GM12878 (cell line): ENCODE data around the gene PALMD. TPM values are rescaled to one million over a fixed set of nuclear protein-coding genes. Genes with fewer than 3 reads are reported as not detected.

Experiments used
- ATAC-seq: fragments of 200-7000 bp; cut with Tn5 transposase; 3 replicates; pipeline ENCODE4 v1.9.1; 2020; ENCODE audit warnings: mild to moderate bottlenecking, moderate library complexity
- BruUV-seq: library from RNA; stranded (reverse); fragments of 400-500 nt; replicated peaks from 2 replicates; lab custom pipeline; 2021; lab: Mats Ljungman, UMichigan
- CTCF ChIA-PET: fragments of 300-600 bp; sonication (Branson Sonifier 250); formaldehyde crosslinking; extraction: SDS; loops from one replicate; lab custom pipeline; 2021; ENCODE audit warnings: inconsistent platforms; lab: Yijun Ruan, JAX
- POLR2A ChIA-PET: fragments of 350-600 bp; formaldehyde crosslinking; extraction: SDS; loops from one replicate; lab custom pipeline; 2021; ENCODE audit warnings: inconsistent platforms; lab: Charles Lee
- RAD21 ChIA-PET: fragments of 300-600 bp; sonication (Branson Sonifier 250); formaldehyde crosslinking; loops from one replicate; lab custom pipeline; 2023; ENCODE audit warnings: antibody characterized with exemption; ENCODE audit not compliant: unreplicated experiment; lab: Charles Lee
- SMC1A ChIA-PET: fragments of 300-600 bp; sonication (Branson Sonifier 250); formaldehyde crosslinking; loops from one replicate; lab custom pipeline; 2023; ENCODE audit not compliant: unreplicated experiment, uncharacterized antibody; lab: Charles Lee
- DNase-seq: peaks from one replicate; pipeline ENCODE4 v3.0.0-alpha.2; 2011; ENCODE audit warnings: low read depth, low spot score
- FAIRE-seq: peaks from 3 replicates; lab custom pipeline; 2011; peaks lifted over from hg19 to GRCh38; lab: Jason Lieb, UNC
- H2AFZ ChIP-seq: 2 replicates; pipeline ENCODE4 v1.6.0; 2011; ENCODE audit warnings: low read depth, low read length, control low read depth; ENCODE audit not compliant: control insufficient read depth
- H3K27ac ChIP-seq: 2 replicates; pipeline ENCODE4 v1.5.1; 2011; ENCODE audit warnings: control low read depth; ENCODE audit not compliant: control insufficient read depth, insufficient read depth
- H3K27me3 ChIP-seq, 2 experiments: replicated peaks in 1 of 2; 2 replicates each; pipeline versions ENCODE4 v1.6.0 to v1.6.1; 2011; ENCODE audit warnings: low read length in 1 of 2; ENCODE audit not compliant: control insufficient read depth in 2 of 2, insufficient read depth in 2 of 2
- H3K36me3 ChIP-seq, 2 experiments: 2 replicates each; pipeline ENCODE4 v1.5.1; 2011; ENCODE audit warnings: low read length in 1 of 2; ENCODE audit not compliant: control insufficient read depth in 2 of 2, insufficient read depth in 2 of 2
- H3K4me1 ChIP-seq: 2 replicates; pipeline ENCODE4 v1.6.1; 2011; ENCODE audit warnings: mild to moderate bottlenecking, low read length, moderate library complexity, mixed read lengths; ENCODE audit not compliant: control insufficient read depth, insufficient read depth
- H3K4me2 ChIP-seq: 2 replicates; pipeline ENCODE4 v1.6.0; 2011; ENCODE audit warnings: control low read depth; ENCODE audit not compliant: control insufficient read depth, insufficient read depth
- H3K4me3 ChIP-seq: fragments of 200-600 bp; sonication (generic); 2 replicates; pipeline ENCODE4 v1.5.1; 2016
- H3K79me2 ChIP-seq: 2 replicates; pipeline ENCODE4 v1.6.0; 2011; ENCODE audit warnings: low read length; ENCODE audit not compliant: control insufficient read depth, insufficient read depth
- H3K9ac ChIP-seq: 2 replicates; pipeline ENCODE4 v1.8.0; 2011; ENCODE audit warnings: low read length, control low read depth, mixed read lengths; ENCODE audit not compliant: control insufficient read depth, insufficient read depth
- H3K9me3 ChIP-seq: replicated peaks from 3 replicates; pipeline ENCODE4 v1.5.1; 2011; ENCODE audit warnings: mild to moderate bottlenecking, low read length; ENCODE audit not compliant: control insufficient read depth, insufficient read depth
- H4K20me1 ChIP-seq: 2 replicates; pipeline ENCODE4 v1.6.0; 2011; ENCODE audit not compliant: control insufficient read depth, insufficient read depth
- ATF7 ChIP-seq: fragments of 450-650 bp; IDR thresholded peaks from 2 replicates; pipeline ENCODE4 v1.6.1; 2016; ENCODE audit warnings: low read depth, mild to moderate bottlenecking
- CBFB ChIP-seq: IDR thresholded peaks from 2 replicates; pipeline ENCODE4 v1.6.1; 2016; ENCODE audit warnings: antibody characterized with exemption, low read depth
- EGR1 ChIP-seq, 2 experiments: IDR thresholded peaks; 1 replicate in 1 of 2; 2 replicates in 1 of 2; pipeline ENCODE4 v1.6.1; 2011 to 2012; ENCODE audit warnings: low read depth in 2 of 2, low read length in 2 of 2, borderline replicate concordance in 1 of 2, mild to moderate bottlenecking in 1 of 2, moderate library complexity in 1 of 2
- GABPA ChIP-seq: IDR thresholded peaks from 2 replicates; pipeline ENCODE4 v1.6.1; 2014; ENCODE audit warnings: antibody characterized with exemption, low read depth, mild to moderate bottlenecking, inconsistent platforms
- IKZF1 ChIP-seq: fragments of 450-650 bp; conservative IDR thresholded peaks from 2 replicates; pipeline ENCODE4 v1.6.1; 2017; ENCODE audit warnings: antibody characterized with exemption, mild to moderate bottlenecking
- JUNB ChIP-seq: IDR thresholded peaks from 2 replicates; pipeline ENCODE4 v1.6.1; 2016; ENCODE audit warnings: antibody characterized with exemption, mild to moderate bottlenecking
- NFYA ChIP-seq: IDR thresholded peaks from 2 replicates; pipeline ENCODE4 v1.6.1; 2011; ENCODE audit warnings: low read depth, mild to moderate bottlenecking, low read length, improper control_type of control experiment, borderline replicate concordance
- NRF1 ChIP-seq: conservative IDR thresholded peaks from 2 replicates; pipeline ENCODE4 v1.6.1; 2011; ENCODE audit warnings: mild to moderate bottlenecking, low read depth, low read length, improper control_type of control experiment
- PML ChIP-seq: IDR thresholded peaks from 2 replicates; pipeline ENCODE4 v1.6.1; 2012; ENCODE audit warnings: low read length, inconsistent platforms
- SMARCA5 ChIP-seq: fragments of 450-650 bp; IDR thresholded peaks from 2 replicates; pipeline ENCODE4 v1.6.1; 2017; ENCODE audit warnings: mild to moderate bottlenecking
- YY1 ChIP-seq: IDR thresholded peaks from 2 replicates; pipeline ENCODE4 v1.6.1; 2011; ENCODE audit warnings: low read depth, mild to moderate bottlenecking, low read length
- ZZZ3 ChIP-seq: IDR thresholded peaks from 2 replicates; pipeline ENCODE4 v1.6.1; 2011; ENCODE audit warnings: low read depth; ENCODE audit not compliant: control insufficient read depth, insufficient read length
- WGBS: methylation state at CpG from one replicate; pipeline ENCODE4 v1.1.6; 2016; ENCODE audit warnings: low lambda C conversion rate; ENCODE audit not compliant: insufficient replicate concordance, insufficient coverage; ENCODE audit errors: missing lambda C conversion rate; 5-methylcytosine and 5-hydroxymethylcytosine counted together
- in situ Hi-C: fragments of 300-500 bp; cut with MboI; formaldehyde crosslinking; loops from 9 replicates; pipeline ENCODE4 v1.14.3; 2018; ENCODE audit warnings: mixed read lengths
- intact Hi-C: fragments of 100-400 bp; cut with micrococcal nuclease; formaldehyde crosslinking; loops from one replicate; pipeline ENCODE4 v1.14.2; 2022; ENCODE audit not compliant: unreplicated experiment
- polyA plus RNA-seq, 11 experiments: library from polyadenylated mRNA; depleted of rRNA in 4 of 11; unstranded in 6 of 11; stranded (reverse) in 5 of 11; fragments of >200 nt; fragmentation: Nextera tagmentation in 4 of 11; fragmentation: Illumina TruSeq in 1 of 11; extraction: Ambion mirVana in 4 of 11; extraction: Trizol in 1 of 11; gene quantifications; 1 replicate in 1 of 11; 2 replicates in 10 of 11; pipeline versions ENCODE4 v1.2.1 to v1.2.3, GENCODE V29; 2011 to 2016; ENCODE audit warnings: inconsistent platforms in 2 of 11, missing spikeins in 2 of 11, low read depth in 1 of 11
- total RNA-seq, 4 experiments: library from RNA; depleted of rRNA in 3 of 4; stranded (reverse); fragments of >200 nt in 3 of 4; fragmentation: Illumina TruSeq in 1 of 4; extraction: Trizol in 1 of 4; gene quantifications; 2 replicates each; pipeline versions ENCODE4 v1.2.1 to v1.2.3, GENCODE V29; 2013 to 2021
- TF ChIP-seq, protein P1 (sequence below): IDR thresholded peaks from 2 replicates; pipeline ENCODE4 v1.6.1; 2012; ENCODE audit warnings: mild to moderate bottlenecking, low read depth, low read length
- TF ChIP-seq, protein P2 (sequence below): IDR thresholded peaks from 2 replicates; pipeline ENCODE4 v1.6.1; 2012; ENCODE audit warnings: low read depth, low read length, improper control_type of control experiment

Gene PALMD
- total and polyA plus RNA-seq, 10 of the 15 experiments (the other 5 are each of a cell fraction or from before 2014, with no cell fraction given): under 0.01 to 0.09 (median 0.04) TPM; not detected in 4

DNA sequence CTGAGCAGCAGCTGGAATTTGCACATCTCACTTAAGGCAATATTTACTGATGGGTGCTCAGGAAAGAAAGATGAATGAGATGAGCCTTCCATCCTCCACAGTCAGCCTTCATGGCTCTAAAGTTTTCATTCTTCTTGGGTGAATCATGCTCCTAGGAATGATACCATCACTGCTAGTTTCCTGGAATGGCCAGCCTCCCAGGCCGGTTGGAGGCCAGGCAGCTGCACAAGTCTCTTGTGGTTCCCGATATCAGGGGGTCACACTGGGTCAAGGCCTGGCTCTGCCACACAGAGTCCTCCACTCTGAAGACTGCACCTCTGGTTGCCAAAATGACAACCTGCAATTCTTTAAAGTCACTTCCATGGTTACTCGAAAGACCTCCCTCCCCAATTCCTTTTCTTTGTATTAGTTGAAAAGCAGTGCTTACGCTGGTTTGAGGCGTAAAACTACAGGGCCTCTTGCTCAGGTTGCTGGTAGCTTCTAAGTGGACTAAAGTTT, 46.2 kb upstream of the PALMD start (continued):
- TF ChIP-seq YY1: no peak
- no peak for TF ChIP-seq EGR1 (IDR thresholded peaks at IDR 0.05; ENCODE audit: borderline replicate concordance in 1 of 2, low read depth in 2 of 2, low read length in 2 of 2)
- no peak for TF ChIP-seq JUNB
- no peak for TF ChIP-seq NRF1
- TF ChIP-seq, protein P1, sequence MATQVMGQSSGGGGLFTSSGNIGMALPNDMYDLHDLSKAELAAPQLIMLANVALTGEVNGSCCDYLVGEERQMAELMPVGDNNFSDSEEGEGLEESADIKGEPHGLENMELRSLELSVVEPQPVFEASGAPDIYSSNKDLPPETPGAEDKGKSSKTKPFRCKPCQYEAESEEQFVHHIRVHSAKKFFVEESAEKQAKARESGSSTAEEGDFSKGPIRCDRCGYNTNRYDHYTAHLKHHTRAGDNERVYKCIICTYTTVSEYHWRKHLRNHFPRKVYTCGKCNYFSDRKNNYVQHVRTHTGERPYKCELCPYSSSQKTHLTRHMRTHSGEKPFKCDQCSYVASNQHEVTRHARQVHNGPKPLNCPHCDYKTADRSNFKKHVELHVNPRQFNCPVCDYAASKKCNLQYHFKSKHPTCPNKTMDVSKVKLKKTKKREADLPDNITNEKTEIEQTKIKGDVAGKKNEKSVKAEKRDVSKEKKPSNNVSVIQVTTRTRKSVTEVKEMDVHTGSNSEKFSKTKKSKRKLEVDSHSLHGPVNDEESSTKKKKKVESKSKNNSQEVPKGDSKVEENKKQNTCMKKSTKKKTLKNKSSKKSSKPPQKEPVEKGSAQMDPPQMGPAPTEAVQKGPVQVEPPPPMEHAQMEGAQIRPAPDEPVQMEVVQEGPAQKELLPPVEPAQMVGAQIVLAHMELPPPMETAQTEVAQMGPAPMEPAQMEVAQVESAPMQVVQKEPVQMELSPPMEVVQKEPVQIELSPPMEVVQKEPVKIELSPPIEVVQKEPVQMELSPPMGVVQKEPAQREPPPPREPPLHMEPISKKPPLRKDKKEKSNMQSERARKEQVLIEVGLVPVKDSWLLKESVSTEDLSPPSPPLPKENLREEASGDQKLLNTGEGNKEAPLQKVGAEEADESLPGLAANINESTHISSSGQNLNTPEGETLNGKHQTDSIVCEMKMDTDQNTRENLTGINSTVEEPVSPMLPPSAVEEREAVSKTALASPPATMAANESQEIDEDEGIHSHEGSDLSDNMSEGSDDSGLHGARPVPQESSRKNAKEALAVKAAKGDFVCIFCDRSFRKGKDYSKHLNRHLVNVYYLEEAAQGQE: no peak
- no peak for TF ChIP-seq PML

DNA sequence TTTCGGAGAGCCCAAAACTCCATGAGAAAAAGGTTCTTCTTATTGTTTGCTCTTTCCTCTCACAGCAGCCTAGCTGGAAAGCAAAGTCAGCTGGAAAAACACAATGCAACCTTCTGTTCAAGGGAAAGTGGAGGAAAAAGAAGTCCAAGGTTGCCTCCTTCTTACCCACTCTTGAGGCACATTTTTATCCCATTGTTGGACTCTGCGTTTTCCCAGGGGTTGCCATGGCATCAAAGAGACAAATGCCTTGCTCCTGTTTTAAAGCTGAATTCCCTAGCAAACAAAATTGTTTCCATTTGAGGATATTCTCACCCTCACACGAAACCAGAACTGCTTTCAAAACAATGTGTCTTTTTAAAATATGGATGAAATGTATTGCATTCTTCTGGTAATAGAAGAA, 45.1 kb upstream of the PALMD start:
- WGBS: 2% methylated on average over 3 of the region's 3 CpGs
- intact Hi-C loops: no loop called here
- Histone ChIP-seq H3K36me3 (no peaks in the 10 kb centered on the region), H3K4me3 (no peak overlapping the region), H3K4me1 (no peaks in the 10 kb centered on the region), H4K20me1 (no peaks in the 10 kb centered on the region), H3K27ac (no peak overlapping the region), H3K9me3 (no peaks in the 10 kb centered on the region), H3K4me2 (no peak overlapping the region), H2AFZ (no peak overlapping the region), H3K27me3 (no peaks in the 10 kb centered on the region), H3K9ac (no peak overlapping the region), H3K79me2 (no peaks in the 10 kb centered on the region)
- in situ Hi-C loops: no loop called here
- ChIA-PET POLR2A (no interaction called here), CTCF (no interaction called here), SMC1A (no interaction called here), RAD21 (no interaction called here)
- ATAC-seq (no peak), DNase-seq (no peak), FAIRE-seq (no peak)
- TF ChIP-seq ZZZ3: no peak
- no peak for TF ChIP-seq ATF7
- no peak for TF ChIP-seq SMARCA5
- TF ChIP-seq, protein P2, sequence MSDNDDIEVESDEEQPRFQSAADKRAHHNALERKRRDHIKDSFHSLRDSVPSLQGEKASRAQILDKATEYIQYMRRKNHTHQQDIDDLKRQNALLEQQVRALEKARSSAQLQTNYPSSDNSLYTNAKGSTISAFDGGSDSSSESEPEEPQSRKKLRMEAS: no peak
- TF ChIP-seq IKZF1: no peak
- no peak for TF ChIP-seq NFYA
- no peak for TF ChIP-seq CBFB
- TF ChIP-seq GABPA: no peak
- BruUV-seq: no TSS peak
